ENCODE measurements around the gene GSC. TPM values are rescaled to one million over a fixed set of nuclear protein-coding genes. Genes with fewer than 3 reads are reported as not detected.

GSC gene
- total and polyA plus RNA-seq, 10 of the 15 experiments (the other 5 are each of a cell fraction or from before 2014, with no cell fraction given), result not detected

DNA sequence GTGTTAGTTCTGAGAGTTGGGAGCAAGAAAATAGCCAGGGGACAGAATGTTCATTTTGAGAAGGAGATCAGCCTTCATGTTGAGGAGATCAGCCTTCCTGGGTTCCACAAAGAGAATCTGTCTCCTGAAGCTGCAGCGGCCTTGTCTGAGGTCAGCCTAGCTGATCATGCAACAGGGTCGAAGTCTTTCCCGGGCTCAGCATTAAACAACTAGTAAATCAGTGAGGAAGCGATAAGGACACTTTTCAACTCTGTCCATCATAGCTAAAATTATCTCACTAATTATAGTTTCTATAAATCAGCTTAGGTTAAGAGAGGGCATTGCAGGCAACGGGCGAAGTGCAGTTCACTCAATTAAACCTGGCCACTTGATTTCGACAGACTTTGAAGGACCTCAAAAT, 7.5 kb downstream of the GSC start:
- H3K27ac ChIP-seq (ENCODE audit: control insufficient read depth, insufficient read depth), result no peak overlapping the region
- ChIA-PET CTCF (interaction anchor here (0.6 kb wide), 1 partner anchor 10 kb away, joined by 3 read pairs; no protein-coding TSS in a partner anchor), SMC1A (ENCODE audit: uncharacterized antibody, unreplicated experiment) (no interaction called here), RAD21 (ENCODE audit: unreplicated experiment) (no interaction called here), POLR2A (no interaction called here)
- WGBS (ENCODE audit: insufficient coverage, insufficient replicate concordance, low lambda C conversion rate, missing lambda C conversion rate), result 28% methylated on average over 7 of the region's 7 CpGs
- DNase-seq (ENCODE audit: low read depth, low spot score), result no peak
- H3K36me3 ChIP-seq (ENCODE audit: control insufficient read depth in 2 of 2, insufficient read depth in 2 of 2, low read length in 1 of 2), result no peaks in the 10 kb centered on the region
- H3K4me1 ChIP-seq (ENCODE audit: control insufficient read depth, insufficient read depth, low read length), result no peaks in the 10 kb centered on the region
- intact Hi-C loops (cut with micrococcal nuclease; ENCODE audit: unreplicated experiment) (no loop called here), in situ Hi-C loops (cut with MboI) (no loop called here)
- TF ChIP-seq SP1 (IDR thresholded peaks at IDR 0.05; ENCODE audit: low read depth, low read length) (no peak), YBX1 (IDR thresholded peaks at IDR 0.05) (no peak), TBL1XR1 (IDR thresholded peaks at IDR 0.05; ENCODE audit: low read depth, low read length) (no peak), SIN3A (IDR thresholded peaks at IDR 0.05; ENCODE audit: low read depth, low read length) (no peak), NFYB (IDR thresholded peaks at IDR 0.05; ENCODE audit: insufficient read depth, low read depth, low read length) (no peak), RELA (IDR thresholded peaks at IDR 0.05; ENCODE audit: borderline replicate concordance, partially characterized antibody) (no peak), SMARCA5 (IDR thresholded peaks at IDR 0.05) (no peak), EZH2 (IDR thresholded peaks at IDR 0.05; ENCODE audit: borderline replicate concordance, control insufficient read depth, low read depth, low read length) (no peak)
- TF ChIP-seq, protein P1, sequence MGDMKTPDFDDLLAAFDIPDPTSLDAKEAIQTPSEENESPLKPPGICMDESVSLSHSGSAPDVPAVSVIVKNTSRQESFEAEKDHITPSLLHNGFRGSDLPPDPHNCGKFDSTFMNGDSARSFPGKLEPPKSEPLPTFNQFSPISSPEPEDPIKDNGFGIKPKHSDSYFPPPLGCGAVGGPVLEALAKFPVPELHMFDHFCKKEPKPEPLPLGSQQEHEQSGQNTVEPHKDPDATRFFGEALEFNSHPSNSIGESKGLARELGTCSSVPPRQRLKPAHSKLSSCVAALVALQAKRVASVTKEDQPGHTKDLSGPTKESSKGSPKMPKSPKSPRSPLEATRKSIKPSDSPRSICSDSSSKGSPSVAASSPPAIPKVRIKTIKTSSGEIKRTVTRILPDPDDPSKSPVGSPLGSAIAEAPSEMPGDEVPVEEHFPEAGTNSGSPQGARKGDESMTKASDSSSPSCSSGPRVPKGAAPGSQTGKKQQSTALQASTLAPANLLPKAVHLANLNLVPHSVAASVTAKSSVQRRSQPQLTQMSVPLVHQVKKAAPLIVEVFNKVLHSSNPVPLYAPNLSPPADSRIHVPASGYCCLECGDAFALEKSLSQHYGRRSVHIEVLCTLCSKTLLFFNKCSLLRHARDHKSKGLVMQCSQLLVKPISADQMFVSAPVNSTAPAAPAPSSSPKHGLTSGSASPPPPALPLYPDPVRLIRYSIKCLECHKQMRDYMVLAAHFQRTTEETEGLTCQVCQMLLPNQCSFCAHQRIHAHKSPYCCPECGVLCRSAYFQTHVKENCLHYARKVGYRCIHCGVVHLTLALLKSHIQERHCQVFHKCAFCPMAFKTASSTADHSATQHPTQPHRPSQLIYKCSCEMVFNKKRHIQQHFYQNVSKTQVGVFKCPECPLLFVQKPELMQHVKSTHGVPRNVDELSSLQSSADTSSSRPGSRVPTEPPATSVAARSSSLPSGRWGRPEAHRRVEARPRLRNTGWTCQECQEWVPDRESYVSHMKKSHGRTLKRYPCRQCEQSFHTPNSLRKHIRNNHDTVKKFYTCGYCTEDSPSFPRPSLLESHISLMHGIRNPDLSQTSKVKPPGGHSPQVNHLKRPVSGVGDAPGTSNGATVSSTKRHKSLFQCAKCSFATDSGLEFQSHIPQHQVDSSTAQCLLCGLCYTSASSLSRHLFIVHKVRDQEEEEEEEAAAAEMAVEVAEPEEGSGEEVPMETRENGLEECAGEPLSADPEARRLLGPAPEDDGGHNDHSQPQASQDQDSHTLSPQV (IDR thresholded peaks at IDR 0.05), result no peak
- TF ChIP-seq, protein P2, sequence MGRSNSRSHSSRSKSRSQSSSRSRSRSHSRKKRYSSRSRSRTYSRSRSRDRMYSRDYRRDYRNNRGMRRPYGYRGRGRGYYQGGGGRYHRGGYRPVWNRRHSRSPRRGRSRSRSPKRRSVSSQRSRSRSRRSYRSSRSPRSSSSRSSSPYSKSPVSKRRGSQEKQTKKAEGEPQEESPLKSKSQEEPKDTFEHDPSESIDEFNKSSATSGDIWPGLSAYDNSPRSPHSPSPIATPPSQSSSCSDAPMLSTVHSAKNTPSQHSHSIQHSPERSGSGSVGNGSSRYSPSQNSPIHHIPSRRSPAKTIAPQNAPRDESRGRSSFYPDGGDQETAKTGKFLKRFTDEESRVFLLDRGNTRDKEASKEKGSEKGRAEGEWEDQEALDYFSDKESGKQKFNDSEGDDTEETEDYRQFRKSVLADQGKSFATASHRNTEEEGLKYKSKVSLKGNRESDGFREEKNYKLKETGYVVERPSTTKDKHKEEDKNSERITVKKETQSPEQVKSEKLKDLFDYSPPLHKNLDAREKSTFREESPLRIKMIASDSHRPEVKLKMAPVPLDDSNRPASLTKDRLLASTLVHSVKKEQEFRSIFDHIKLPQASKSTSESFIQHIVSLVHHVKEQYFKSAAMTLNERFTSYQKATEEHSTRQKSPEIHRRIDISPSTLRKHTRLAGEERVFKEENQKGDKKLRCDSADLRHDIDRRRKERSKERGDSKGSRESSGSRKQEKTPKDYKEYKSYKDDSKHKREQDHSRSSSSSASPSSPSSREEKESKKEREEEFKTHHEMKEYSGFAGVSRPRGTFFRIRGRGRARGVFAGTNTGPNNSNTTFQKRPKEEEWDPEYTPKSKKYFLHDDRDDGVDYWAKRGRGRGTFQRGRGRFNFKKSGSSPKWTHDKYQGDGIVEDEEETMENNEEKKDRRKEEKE (IDR thresholded peaks at IDR 0.05), result no peak
- TF ChIP-seq, protein P3, sequence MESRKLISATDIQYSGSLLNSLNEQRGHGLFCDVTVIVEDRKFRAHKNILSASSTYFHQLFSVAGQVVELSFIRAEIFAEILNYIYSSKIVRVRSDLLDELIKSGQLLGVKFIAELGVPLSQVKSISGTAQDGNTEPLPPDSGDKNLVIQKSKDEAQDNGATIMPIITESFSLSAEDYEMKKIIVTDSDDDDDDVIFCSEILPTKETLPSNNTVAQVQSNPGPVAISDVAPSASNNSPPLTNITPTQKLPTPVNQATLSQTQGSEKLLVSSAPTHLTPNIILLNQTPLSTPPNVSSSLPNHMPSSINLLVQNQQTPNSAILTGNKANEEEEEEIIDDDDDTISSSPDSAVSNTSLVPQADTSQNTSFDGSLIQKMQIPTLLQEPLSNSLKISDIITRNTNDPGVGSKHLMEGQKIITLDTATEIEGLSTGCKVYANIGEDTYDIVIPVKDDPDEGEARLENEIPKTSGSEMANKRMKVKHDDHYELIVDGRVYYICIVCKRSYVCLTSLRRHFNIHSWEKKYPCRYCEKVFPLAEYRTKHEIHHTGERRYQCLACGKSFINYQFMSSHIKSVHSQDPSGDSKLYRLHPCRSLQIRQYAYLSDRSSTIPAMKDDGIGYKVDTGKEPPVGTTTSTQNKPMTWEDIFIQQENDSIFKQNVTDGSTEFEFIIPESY (IDR thresholded peaks at IDR 0.05), result no peak
- TF ChIP-seq, protein P4, sequence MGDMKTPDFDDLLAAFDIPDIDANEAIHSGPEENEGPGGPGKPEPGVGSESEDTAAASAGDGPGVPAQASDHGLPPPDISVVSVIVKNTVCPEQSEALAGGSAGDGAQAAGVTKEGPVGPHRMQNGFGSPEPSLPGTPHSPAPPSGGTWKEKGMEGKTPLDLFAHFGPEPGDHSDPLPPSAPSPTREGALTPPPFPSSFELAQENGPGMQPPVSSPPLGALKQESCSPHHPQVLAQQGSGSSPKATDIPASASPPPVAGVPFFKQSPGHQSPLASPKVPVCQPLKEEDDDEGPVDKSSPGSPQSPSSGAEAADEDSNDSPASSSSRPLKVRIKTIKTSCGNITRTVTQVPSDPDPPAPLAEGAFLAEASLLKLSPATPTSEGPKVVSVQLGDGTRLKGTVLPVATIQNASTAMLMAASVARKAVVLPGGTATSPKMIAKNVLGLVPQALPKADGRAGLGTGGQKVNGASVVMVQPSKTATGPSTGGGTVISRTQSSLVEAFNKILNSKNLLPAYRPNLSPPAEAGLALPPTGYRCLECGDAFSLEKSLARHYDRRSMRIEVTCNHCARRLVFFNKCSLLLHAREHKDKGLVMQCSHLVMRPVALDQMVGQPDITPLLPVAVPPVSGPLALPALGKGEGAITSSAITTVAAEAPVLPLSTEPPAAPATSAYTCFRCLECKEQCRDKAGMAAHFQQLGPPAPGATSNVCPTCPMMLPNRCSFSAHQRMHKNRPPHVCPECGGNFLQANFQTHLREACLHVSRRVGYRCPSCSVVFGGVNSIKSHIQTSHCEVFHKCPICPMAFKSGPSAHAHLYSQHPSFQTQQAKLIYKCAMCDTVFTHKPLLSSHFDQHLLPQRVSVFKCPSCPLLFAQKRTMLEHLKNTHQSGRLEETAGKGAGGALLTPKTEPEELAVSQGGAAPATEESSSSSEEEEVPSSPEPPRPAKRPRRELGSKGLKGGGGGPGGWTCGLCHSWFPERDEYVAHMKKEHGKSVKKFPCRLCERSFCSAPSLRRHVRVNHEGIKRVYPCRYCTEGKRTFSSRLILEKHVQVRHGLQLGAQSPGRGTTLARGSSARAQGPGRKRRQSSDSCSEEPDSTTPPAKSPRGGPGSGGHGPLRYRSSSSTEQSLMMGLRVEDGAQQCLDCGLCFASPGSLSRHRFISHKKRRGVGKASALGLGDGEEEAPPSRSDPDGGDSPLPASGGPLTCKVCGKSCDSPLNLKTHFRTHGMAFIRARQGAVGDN (IDR thresholded peaks at IDR 0.05), result no peak
- H2AFZ ChIP-seq (ENCODE audit: control insufficient read depth, low read depth, low read length), result no peak overlapping the region
- no peak overlapping the region for H3K4me3 ChIP-seq
- H3K27me3 ChIP-seq (replicated peaks in 1 of 2; ENCODE audit: control insufficient read depth in 2 of 2, insufficient read depth in 2 of 2, low read length in 1 of 2), result peaks cover 4 to 12% of the 10 kb centered on the region in 2 experiments; a peak in 3 of 4 replicates
- H3K79me2 ChIP-seq (ENCODE audit: control insufficient read depth, insufficient read depth, low read length), result no peaks in the 10 kb centered on the region
- ATAC-seq, result no peak
- BruUV-seq (replicated peaks), result no TSS peak
- H4K20me1 ChIP-seq (ENCODE audit: control insufficient read depth, insufficient read depth), result no peaks in the 10 kb centered on the region
- no peak overlapping the region for H3K4me2 ChIP-seq (ENCODE audit: control insufficient read depth, insufficient read depth)
- H3K9me3 ChIP-seq (replicated peaks; ENCODE audit: control insufficient read depth, insufficient read depth, low read length), result no peaks in the 10 kb centered on the region
- FAIRE-seq, result no peak
- no peak overlapping the region for H3K9ac ChIP-seq (ENCODE audit: control insufficient read depth, insufficient read depth, low read length)
